ENCODE measurements around the gene FARS2. TPM values are rescaled to one million over a fixed set of nuclear protein-coding genes. Genes with fewer than 3 reads are reported as not detected.

FARS2 gene
- total RNA-seq, 2 experiments from 2014 or later: 15.7 to 18.5 TPM

DNA sequence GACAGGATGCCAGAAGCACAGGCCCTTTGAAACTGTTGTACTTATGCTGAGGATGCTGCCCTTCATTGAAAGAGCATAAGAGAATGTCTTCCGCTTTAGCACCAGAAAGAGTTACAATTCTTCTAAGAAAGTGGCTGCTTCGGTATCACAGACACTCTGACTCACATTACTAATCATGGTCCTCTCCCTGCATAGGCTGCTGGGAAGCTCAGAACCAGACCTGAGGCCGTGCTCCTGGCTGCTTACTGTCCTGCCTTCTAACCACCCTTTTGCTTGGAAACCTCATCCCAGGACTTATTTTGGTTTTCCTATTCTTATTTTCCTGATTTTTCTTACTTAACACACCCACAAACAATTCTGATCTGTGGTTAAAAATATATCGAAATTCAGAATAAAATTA lies 23.5 kb upstream of the FARS2 start:
- H3K27me3 Mint-ChIP-seq: no peaks in the 10 kb centered on the region
- intact Hi-C loops (cut with micrococcal nuclease): no loop called here
- ChIA-PET POLR2A (interaction anchor here (0.7 kb wide), 1 partner anchor 10 kb away, joined by 3 read pairs; no protein-coding TSS in a partner anchor), CTCF (no interaction called here)
- H3K9me3 Mint-ChIP-seq: no peaks in the 10 kb centered on the region
- no peak overlapping the region for H3K27ac Mint-ChIP-seq
- TF ChIP-seq, protein P1, sequence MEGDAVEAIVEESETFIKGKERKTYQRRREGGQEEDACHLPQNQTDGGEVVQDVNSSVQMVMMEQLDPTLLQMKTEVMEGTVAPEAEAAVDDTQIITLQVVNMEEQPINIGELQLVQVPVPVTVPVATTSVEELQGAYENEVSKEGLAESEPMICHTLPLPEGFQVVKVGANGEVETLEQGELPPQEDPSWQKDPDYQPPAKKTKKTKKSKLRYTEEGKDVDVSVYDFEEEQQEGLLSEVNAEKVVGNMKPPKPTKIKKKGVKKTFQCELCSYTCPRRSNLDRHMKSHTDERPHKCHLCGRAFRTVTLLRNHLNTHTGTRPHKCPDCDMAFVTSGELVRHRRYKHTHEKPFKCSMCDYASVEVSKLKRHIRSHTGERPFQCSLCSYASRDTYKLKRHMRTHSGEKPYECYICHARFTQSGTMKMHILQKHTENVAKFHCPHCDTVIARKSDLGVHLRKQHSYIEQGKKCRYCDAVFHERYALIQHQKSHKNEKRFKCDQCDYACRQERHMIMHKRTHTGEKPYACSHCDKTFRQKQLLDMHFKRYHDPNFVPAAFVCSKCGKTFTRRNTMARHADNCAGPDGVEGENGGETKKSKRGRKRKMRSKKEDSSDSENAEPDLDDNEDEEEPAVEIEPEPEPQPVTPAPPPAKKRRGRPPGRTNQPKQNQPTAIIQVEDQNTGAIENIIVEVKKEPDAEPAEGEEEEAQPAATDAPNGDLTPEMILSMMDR (IDR thresholded peaks at IDR 0.05): no peak
- DNase-seq: no peak
- ATAC-seq: no peak
- H3K4me3 Mint-ChIP-seq: no peak overlapping the region
- H3K4me1 Mint-ChIP-seq (ENCODE audit: low read depth): no peaks in the 10 kb centered on the region
- H3K36me3 Mint-ChIP-seq (ENCODE audit: low read depth): peaks cover 7% of the 10 kb centered on the region

DNA sequence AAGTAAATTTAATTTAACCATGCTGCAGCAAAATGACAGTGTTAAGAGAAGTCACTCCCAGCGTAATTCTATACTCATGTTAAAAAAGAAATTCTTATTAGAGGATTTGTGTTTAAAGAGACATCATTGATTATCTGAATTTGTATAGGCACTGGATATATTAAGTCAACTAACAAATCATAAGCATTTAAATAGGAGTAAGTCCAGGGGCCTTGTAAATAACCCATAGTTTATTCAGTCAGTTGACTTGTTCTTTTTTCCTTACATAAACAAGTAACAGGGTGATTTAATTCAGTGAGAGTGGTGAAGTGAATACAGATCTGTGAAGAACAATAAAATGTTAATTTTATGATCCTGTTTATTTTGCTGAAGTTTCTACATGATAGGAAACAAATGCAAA lies 23.0 kb upstream of the FARS2 start:
- ATAC-seq (no peak), DNase-seq (no peak)
- ChIA-PET POLR2A (no interaction called here), CTCF (no interaction called here)
- H3K27ac Mint-ChIP-seq: no peak overlapping the region
- no peaks in the 10 kb centered on the region for H3K9me3 Mint-ChIP-seq
- intact Hi-C loops (cut with micrococcal nuclease): no loop called here
- H3K27me3 Mint-ChIP-seq: no peaks in the 10 kb centered on the region
- TF ChIP-seq, protein P1 (IDR thresholded peaks at IDR 0.05): no peak
- H3K4me3 Mint-ChIP-seq: no peak overlapping the region
- H3K36me3 Mint-ChIP-seq (ENCODE audit: low read depth): peaks cover 7% of the 10 kb centered on the region
- no peaks in the 10 kb centered on the region for H3K4me1 Mint-ChIP-seq (ENCODE audit: low read depth)

DNA sequence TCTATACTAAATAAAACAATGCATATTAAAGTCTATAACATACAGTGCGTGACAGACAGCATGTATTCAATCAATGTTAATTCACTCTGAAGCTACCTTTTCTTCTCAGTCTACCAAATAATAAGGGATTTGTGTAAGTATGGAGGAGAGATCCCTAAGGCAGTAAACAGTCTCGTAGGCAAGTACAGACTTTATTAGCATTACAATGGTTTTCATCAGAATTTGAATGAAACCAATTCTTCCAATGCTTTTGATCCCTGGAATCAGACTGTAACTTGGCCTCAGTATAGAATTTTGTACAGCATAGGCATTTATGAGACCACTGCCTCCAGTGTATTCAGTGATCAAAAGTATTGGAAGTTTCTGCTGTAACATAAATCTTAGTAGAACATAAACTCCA lies 20.1 kb upstream of the FARS2 start:
- H3K9me3 Mint-ChIP-seq: no peaks in the 10 kb centered on the region

DNA sequence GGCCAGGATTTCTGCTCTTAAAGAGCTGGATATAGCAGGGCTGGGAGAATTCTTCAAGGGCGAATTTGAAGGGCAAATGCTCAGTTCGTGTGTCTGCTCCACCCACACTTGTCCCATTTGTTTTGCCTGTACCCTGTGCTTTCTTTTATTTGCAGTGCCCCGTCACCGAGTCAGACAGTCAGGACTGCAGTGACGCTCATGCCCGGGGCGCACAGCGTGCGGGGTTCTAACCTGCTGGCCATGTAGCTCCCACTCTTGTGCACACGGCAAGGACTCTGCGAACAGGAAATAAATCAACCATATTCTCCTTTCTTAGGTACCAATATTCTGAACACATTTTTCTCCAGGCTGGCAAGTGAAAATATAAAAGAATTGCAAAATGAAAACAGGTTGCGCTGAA lies 18.2 kb upstream of the FARS2 start:
- POLR2A ChIA-PET: no interaction called here
- H3K27me3 Mint-ChIP-seq: no peaks in the 10 kb centered on the region
- ATAC-seq (no peak), DNase-seq (no peak)
- H3K36me3 Mint-ChIP-seq (ENCODE audit: low read depth): peaks cover 5% of the 10 kb centered on the region
- H3K9me3 Mint-ChIP-seq: no peaks in the 10 kb centered on the region
- TF ChIP-seq, protein P1 (IDR thresholded peaks at IDR 0.05): no peak
- no peak overlapping the region for H3K4me3 Mint-ChIP-seq
- no peak overlapping the region for H3K27ac Mint-ChIP-seq
- intact Hi-C loops (cut with micrococcal nuclease): no loop called here
- no peaks in the 10 kb centered on the region for H3K4me1 Mint-ChIP-seq (ENCODE audit: low read depth)
- CTCF ChIA-PET: no interaction called here

More for the DNA sequence above, 20.1 kb upstream of the FARS2 start:
- ChIA-PET CTCF (interaction anchor here (0.9 to 1.3 kb wide), 2 partner anchors 36 to 98 kb away, joined by 3 to 5 read pairs; no protein-coding TSS in a partner anchor), POLR2A (no interaction called here)
- no peak for DNase-seq
- TF ChIP-seq, protein P1 (IDR thresholded peaks at IDR 0.05): no peak
- Mint-ChIP-seq H3K4me3 (no peak overlapping the region), H3K36me3 (ENCODE audit: low read depth) (peaks cover 5% of the 10 kb centered on the region), H3K27me3 (no peaks in the 10 kb centered on the region), H3K27ac (no peak overlapping the region), H3K4me1 (ENCODE audit: low read depth) (no peaks in the 10 kb centered on the region)
- ATAC-seq: no peak
- intact Hi-C loops (cut with micrococcal nuclease): no loop called here

DNA sequence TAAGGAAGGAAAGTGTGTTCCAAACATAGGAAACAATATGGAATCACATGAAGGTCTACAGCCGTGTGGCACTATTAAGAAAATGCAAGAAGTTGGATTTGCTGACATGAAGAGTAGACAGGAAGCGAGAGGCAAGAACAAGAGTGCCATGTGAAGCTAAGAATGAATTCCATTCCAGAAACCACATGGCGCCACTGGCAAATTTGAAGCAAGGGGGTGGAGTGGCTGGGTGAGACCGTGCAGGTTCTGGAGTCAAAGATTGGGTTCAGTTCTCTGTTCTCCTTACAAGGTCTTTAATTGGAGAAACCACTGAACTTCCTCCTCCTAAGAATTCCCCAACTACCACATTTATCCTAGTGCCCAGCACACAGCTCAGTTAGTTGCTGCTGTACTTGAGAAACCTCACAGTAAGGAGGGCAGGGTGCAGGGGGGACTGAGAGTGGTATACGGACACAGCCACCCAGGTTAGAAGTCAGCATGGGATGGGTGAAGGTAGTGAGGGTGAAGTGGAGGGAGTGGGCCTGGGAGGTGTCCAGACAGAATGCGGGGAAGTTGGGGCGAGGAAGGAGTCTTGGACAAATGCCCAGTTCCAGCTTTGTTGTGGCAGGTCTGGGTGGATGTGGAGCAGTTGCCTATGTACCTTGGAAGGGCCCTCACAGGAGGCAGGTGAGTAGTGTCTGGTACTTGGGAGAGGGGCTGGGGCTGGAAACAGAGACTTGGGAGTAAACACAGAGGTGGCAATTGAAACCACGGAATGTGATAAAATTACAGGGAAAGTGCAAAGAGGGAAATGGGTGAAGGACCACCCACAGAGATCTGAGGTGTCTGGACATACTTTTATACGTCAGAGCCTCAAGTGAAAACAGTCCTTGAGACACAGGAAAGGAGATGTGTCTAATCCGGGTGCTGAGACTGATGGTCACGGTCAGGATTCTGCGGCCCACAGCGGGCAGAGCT lies 14.9 kb upstream of the FARS2 start:
- intact Hi-C loops (cut with micrococcal nuclease): no loop called here
- Mint-ChIP-seq H3K4me1 (ENCODE audit: low read depth) (peaks cover 10% of the 10 kb centered on the region), H3K27ac (no peak overlapping the region), H3K27me3 (no peaks in the 10 kb centered on the region), H3K4me3 (no peak overlapping the region), H3K9me3 (no peaks in the 10 kb centered on the region), H3K36me3 (ENCODE audit: low read depth) (peaks cover 8% of the 10 kb centered on the region)
- no peak for ATAC-seq
- POLR2A ChIA-PET: interaction anchor here (0.5 to 1.3 kb wide), 3 partner anchors 11 to 1337 kb away, joined by 3 to 6 read pairs (median 3); no protein-coding TSS in a partner anchor
- TF ChIP-seq, protein P1 (IDR thresholded peaks at IDR 0.05): no peak
- CTCF ChIA-PET: interaction anchor here (1.5 kb wide), 1 partner anchor 15 kb away, joined by 3 read pairs; the partner anchor contains the start of gene FARS2
- DNase-seq: no peak

All from activated CD8-positive, alpha-beta T cell treated with anti-CD3 and anti-CD28 coated beads for 36 hours (primary cell).